Brain microvascular endothelial cell (primary cell): ENCODE results near the gene GCNT4.

Source experiments
- DNase-seq: peaks from one replicate; pipeline ENCODE4 v3.0.0-alpha.2; 2020
- H3K27ac ChIP-seq: fragments of 250-450 bp; sonication (Bioruptor Pico); 2 replicates; pipeline ENCODE4 v1.5.1; 2020; ENCODE audit warnings: mild to moderate bottlenecking, moderate library complexity
- H3K27me3 ChIP-seq: fragments of 250-450 bp; sonication (Bioruptor Pico); replicated peaks from 2 replicates; pipeline ENCODE4 v1.5.1; 2020; ENCODE audit warnings: mild to moderate bottlenecking
- H3K36me3 ChIP-seq: fragments of 250-450 bp; sonication (Bioruptor Pico); replicated peaks from 2 replicates; pipeline ENCODE4 v1.5.1; 2020; ENCODE audit warnings: mild to moderate bottlenecking
- H3K4me3 ChIP-seq: 2 replicates; pipeline ENCODE4 v1.5.1; 2011; ENCODE audit warnings: low read depth, mild to moderate bottlenecking, control low read depth, low read length, moderate library complexity
- in situ Hi-C: cut with HindIII; loops from 2 replicates; pipeline ENCODE4 v1.10.0; 2017; ENCODE audit warnings: low sequenced_read_pairs, low pct_ligation_motif_present
- TF ChIP-seq, protein P1 (sequence below): IDR thresholded peaks from 2 replicates; pipeline ENCODE4 v1.5.1; 2011; ENCODE audit warnings: low read depth, mild to moderate bottlenecking, moderate library complexity, low read length, control low read depth, inconsistent platforms; ENCODE audit errors: missing control alignments

The GCNT4 gene

DNA sequence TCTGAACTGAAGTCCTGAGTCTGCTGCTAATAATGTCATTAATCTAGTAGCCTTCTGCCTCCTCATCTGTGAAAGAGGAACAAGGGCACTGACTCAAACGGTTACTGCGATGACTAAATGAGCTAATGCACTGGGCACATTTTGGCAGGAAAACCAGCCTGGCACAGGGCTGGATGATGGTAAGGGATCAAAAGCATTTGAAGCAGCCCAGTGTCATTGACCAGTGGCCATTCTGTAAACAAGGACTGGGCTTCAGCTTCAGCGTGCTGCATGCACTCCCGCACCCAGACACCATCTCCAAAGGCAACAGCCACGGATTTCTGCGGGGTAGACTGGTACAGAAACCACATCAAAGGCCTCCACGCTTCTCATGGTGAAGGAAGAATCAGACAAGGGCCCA lies 8.0 kb downstream of the GCNT4 start:
- Histone ChIP-seq H3K27me3 (no peaks in the 10 kb centered on the region), H3K4me3 (no peak overlapping the region), H3K36me3 (no peaks in the 10 kb centered on the region), H3K27ac (no peak overlapping the region)
- TF ChIP-seq, protein P1, sequence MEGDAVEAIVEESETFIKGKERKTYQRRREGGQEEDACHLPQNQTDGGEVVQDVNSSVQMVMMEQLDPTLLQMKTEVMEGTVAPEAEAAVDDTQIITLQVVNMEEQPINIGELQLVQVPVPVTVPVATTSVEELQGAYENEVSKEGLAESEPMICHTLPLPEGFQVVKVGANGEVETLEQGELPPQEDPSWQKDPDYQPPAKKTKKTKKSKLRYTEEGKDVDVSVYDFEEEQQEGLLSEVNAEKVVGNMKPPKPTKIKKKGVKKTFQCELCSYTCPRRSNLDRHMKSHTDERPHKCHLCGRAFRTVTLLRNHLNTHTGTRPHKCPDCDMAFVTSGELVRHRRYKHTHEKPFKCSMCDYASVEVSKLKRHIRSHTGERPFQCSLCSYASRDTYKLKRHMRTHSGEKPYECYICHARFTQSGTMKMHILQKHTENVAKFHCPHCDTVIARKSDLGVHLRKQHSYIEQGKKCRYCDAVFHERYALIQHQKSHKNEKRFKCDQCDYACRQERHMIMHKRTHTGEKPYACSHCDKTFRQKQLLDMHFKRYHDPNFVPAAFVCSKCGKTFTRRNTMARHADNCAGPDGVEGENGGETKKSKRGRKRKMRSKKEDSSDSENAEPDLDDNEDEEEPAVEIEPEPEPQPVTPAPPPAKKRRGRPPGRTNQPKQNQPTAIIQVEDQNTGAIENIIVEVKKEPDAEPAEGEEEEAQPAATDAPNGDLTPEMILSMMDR = no peak
- DNase-seq = no peak
- in situ Hi-C loops = no loop called here

DNA sequence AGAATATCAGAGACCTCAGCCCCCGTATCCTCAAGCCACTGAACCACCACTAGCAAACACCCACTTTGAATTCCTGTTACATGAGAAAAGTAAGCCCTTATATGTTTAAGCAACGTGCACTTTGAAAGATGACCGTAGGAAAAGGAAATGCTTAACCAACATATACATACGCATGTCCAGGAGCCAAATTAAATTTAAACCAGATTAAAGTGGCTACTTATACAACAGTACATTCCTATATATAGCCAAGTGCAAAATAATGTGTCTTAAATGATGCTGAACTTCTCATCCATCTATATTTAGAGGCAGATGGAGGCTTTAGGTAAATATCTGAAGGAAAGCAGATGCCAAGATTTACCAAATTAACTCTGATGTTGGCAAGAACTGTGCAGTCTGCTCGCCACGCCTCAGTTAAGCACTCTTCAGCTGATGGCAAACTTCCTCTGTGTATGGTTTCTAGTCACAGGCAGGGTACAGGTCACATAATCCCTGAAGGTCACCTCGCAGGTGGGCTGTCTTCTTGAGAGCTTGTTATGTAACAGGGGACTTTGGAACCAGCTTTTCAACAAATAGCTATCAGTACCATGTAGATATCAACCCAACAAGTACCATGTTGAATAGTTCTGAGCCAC lies 8.6 kb downstream of the GCNT4 start:
- no peak overlapping the region for H3K4me3 ChIP-seq
- in situ Hi-C loops = no loop called here
- TF ChIP-seq, protein P1 = no peak
- no peaks in the 10 kb centered on the region for H3K36me3 ChIP-seq
- H3K27ac ChIP-seq = no peak overlapping the region
- DNase-seq = no peak
- no peaks in the 10 kb centered on the region for H3K27me3 ChIP-seq

DNA sequence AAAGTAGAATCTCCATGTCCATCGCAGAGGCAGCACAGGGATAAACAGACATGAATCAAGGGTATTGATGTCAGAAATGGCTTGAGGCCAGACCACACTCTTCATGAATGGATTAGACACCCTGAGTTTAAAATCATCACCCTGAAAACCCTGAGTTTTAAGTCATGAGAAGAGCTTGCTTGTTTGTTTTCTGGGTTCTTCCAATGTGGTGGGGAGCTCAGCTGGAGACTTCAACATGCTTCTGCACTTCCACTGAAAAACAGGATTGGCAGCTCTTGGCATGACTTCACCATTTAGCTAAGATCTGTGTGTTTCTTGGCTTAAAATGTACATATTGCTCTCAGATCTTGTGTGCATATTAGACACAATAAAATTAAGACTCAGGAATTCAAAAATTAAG lies 9.8 kb downstream of the GCNT4 start:
- Histone ChIP-seq H3K4me3 (no peak overlapping the region), H3K27me3 (no peaks in the 10 kb centered on the region), H3K27ac (no peak overlapping the region), H3K36me3 (no peaks in the 10 kb centered on the region)
- in situ Hi-C loops = no loop called here
- TF ChIP-seq, protein P1 = no peak
- DNase-seq = no peak

DNA sequence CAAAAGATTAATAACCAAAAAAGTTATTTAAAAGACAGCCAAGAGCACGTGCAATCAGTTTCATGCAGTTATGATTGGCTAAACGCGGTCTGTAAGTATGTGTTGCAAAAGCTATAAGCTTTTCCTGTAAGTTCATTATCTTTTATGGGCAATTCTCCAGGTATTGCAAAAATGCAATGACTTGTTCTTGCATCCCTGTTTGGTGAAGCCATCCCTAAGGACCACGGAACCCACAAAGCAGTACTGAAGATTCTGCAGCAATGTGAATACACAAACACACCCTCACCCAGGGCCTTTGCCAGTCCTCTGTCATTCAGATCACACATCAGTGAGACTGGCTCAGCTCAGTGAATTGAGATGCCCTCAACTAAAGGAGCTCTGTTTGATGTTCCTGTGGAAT lies 11.4 kb downstream of the GCNT4 start:
- in situ Hi-C loops = no loop called here
- Histone ChIP-seq H3K27ac (no peak overlapping the region), H3K36me3 (no peaks in the 10 kb centered on the region), H3K4me3 (no peak overlapping the region), H3K27me3 (no peaks in the 10 kb centered on the region)
- TF ChIP-seq, protein P1 = no peak
- peak; percentile 28 for DNase-seq

DNA sequence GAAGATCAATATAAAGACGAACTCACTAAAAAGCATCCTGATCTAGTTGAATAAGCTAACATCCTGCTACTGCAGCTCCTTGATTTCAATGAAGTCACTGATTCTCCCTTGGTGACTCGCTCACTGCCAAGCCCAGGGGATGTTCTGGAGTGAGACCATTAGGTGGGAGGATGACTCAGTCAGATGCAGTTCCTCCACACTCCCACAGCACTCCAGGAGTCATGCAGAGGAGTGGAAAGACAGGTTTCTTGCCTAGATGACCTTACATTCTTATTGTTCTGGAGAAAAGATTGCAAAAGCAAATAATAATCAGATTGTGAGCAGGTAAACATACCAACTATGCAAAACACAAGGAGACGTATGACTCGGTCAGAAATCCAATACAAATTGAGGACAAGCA lies 15.3 kb downstream of the GCNT4 start:
- Histone ChIP-seq H3K4me3 (no peak overlapping the region), H3K36me3 (no peaks in the 10 kb centered on the region), H3K27ac (no peak overlapping the region), H3K27me3 (no peaks in the 10 kb centered on the region)
- TF ChIP-seq, protein P1 = peak; percentile 11
- in situ Hi-C loops = no loop called here
- peak; percentile 81 for DNase-seq

DNA sequence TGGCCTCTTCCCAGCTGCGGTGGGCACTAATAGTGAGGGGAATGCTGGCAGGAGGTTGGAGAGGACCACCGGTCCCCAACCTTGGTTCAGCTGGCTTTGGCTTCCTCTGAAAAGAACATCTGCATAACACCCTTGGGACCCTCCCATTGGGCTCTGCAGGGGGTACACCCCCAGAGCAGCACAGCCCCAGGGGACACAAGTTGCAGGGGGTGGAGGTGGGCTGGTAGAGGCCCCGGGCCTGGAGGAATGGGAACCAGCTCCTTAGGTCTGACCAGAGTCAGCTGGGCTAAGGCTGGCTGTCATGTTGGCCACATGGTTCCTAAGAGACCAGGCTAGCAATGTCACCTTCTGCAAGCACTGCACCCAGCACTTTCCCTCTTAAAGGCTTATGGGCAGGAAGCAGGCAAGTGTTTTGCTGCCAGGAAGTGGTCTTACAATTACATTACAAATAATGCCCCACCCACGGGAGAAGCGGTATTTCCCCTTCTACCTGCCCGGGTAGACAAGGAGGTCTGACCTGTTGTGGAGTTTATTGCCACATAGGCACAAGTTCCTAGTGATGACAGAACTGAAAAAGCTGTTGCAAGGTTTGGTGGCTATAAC lies 18.1 kb downstream of the GCNT4 start:
- no peak for DNase-seq
- Histone ChIP-seq H3K27me3 (no peaks in the 10 kb centered on the region), H3K36me3 (no peaks in the 10 kb centered on the region), H3K27ac (no peak overlapping the region), H3K4me3 (no peak overlapping the region)
- in situ Hi-C loops = no loop called here
- TF ChIP-seq, protein P1 = no peak
